GM19324 (cell line): ENCODE measurements around the gene ZNF770.
"Not testable (repeated sequence)": the region's sequence is repeated elsewhere in the genome, so short reads cannot be mapped to it uniquely, and the experiment has no call there.

ENCODE experiments used
- ATAC-seq: cut with Tn5 transposase; IDR thresholded peaks from one replicate; pipeline ENCODE4 v1.9.1; 2021; ENCODE audit warnings: mild to moderate bottlenecking, moderate library complexity; ENCODE audit not compliant: unreplicated experiment, low FRiP score

The ZNF770 gene

DNA sequence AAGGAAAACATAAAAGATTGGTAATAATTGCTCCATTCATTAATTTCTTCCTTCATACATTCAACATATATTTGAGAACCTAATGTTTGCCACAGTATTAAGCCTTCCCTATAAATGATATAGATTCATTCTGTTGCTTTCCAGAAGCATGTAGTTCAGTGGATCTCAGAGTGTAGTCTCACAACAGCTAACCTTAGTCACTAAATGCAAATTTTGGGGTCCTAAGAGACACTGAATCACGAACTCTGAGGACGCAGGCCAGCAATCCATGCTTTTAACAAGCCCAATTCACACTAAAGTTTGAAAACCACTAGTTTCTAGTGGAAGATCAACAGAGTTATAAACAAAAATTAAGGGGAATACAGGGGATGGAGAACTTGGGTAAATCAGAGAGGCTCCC is 11.3 kb downstream of the ZNF770 start:
- no peak for ATAC-seq

DNA sequence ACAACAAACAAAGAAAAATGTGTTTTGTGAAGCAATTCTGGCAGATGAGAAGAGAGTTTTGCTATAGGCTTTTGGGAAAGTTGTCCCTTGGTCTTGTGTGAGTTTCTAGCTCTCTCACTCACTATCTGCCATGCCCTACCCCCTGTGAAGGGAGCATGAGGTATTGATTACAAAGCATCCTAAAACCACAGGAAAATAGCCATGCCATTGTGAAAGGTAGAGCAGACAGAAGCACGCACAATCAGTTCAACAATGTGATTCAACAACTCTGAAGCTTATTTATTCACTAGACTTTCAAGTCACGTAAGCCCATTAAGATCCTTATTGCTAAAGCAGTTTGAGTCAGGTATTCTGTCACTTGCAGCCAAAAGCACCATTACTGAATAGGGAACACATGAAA is 12.0 kb downstream of the ZNF770 start:
- no peak for ATAC-seq

DNA sequence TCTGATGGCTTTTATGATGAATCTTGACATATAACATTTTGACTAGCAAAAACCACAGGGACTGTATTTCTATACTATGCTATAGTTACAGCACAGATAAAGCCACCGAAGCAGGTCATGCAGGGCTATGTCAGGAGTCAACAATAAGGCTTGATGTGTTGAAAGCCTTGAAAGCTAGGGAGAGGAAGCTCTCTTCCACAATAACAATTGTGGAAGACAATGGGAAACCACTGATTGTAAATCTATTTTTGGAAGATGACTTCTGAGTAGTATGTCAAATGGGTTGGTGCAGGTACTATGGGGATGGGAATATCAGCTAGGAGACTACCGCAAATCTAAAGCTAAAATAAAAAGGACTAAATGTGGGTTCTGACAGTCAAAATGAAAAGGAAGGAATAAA is 14.6 kb downstream of the ZNF770 start:
- ATAC-seq: no peak

DNA sequence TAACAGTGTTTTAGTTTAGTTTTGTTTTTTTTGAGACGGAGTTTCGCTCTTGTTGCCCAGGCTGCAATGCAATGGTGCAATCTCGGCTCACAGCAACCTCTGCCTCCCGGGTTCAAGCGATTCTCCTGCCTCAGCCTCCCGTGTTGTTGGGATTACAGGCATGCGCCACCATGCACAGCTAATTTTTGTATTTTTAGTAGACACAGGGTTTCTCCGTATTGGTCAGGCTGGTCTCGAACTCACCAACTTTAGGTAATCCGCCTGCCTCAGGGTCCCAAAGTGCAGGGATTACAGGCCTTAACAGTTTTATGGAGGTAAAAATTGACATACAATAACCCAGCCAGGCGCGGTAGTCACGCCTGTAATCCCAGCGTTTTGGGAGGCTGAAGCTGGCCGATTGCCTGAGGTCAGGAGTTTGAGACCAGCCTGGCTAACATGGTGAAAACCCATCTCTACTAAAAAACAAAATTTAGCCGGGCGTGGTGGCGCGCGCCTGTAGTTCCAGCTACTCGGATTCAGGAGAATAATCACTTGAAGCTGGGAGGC is 17.9 kb downstream of the ZNF770 start:
- peak; percentile 8 for ATAC-seq

DNA sequence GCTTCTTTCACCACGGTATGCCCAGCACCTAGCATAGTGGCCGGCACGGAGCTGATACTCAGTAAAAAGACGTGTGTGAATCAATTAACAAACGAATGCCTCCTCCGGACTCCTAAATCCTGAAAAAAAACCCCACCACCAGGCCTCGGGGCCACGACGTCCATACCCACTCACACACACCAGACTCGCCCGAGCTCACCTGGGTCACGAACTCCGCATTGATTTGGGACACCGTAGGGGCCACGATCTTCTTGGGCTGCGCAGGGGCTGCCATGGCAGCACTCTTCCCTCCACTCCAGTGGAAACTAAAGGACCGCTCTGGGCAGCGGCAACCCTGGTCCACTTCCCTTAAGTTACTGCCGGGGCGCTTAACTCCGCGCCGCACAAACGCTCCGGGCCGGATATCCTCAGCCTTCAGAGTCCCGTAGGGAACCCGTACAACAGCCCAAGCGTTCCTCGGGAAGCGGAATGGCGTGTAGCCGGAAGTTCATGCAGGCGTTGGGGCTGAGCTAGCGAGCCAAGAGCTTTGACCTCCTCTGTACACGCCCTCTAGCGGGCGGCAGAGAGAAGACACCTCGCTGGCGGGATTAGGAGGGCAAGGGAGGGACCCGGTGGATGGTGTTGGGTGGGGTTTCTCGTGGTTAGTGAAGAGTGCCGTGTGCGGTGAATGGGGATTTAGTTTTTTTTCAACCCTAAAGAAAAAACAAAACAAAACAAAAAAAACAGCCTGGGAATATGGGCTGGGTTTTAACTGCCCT is 18.6 kb downstream of the ZNF770 start, which contains the start of gene AQR:
Gene AQR (minus strand): TSS at position 403 of the 758 bp plus-strand sequence. CDS start 129 bp downstream, at position 274.
- peak; percentile 97 for ATAC-seq

DNA sequence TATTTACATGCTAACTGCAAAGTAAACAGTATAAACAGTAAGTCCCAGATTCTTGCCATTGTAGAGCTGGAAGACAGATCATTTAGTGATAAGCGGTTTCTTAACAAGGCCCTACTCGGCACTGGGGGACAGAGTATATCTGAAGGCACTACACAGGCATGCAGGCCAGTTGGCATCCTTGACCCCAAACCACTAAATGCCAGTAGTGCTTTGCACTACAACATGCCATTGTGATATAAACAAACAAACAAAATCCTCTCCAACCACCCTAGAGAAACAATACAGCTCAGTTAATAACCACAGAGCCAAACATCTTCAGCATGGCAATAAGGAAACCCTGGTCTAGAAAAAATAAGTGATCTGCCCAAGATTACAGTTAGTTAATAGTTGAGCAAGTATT is 23.8 kb downstream of the ZNF770 start:
- no peak for ATAC-seq

DNA sequence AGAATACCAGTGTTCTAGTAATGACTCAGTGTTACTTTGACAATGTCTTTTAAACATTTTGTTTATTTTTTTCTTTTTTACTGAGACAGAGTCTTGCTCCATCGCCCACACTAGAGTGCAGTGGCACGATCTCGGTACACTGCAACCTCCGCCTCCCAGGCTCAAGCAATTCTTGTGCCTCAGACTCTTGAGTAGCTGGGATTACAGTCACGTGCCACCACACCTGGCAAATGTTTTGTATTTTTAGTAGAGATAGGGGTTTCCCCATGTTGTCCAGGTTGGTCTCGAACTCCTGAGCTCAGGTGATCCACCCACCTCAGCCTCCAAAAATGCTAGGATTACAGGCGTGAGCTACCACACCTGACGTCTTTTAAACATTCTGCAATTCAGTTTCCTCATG is 34.2 kb downstream of the ZNF770 start:
- no peak for ATAC-seq

GRCh38 chr15:34952481-34952880 is 35.6 kb downstream of the ZNF770 start:
- no peak for ATAC-seq

DNA sequence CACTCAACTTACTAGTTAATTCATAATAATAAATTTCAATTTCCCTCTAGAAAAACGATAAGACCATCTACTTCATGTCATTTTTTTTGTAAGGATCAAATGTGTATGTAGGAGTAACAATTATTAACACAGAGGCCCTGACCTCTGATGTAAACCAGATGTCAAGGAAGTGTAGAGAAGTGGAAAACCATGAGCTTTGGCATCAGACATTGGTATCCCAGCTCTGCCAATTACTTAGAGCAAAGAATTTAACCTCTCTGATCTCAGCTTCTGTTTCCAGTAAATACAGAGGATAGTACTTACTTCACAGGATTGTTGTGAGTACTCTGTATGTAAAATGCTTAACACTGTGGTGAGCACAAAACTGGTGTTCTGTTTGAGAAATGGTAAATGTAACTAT is 36.1 kb downstream of the ZNF770 start:
- no peak for ATAC-seq

- ATAC-seq: no peak
These were observed 43.2 kb downstream of the ZNF770 start for GRCh38 chr15:34944936-34945335.

- ATAC-seq: no peak
These were observed 44.4 kb downstream of the ZNF770 start for GRCh38 chr15:34943711-34944110.

DNA sequence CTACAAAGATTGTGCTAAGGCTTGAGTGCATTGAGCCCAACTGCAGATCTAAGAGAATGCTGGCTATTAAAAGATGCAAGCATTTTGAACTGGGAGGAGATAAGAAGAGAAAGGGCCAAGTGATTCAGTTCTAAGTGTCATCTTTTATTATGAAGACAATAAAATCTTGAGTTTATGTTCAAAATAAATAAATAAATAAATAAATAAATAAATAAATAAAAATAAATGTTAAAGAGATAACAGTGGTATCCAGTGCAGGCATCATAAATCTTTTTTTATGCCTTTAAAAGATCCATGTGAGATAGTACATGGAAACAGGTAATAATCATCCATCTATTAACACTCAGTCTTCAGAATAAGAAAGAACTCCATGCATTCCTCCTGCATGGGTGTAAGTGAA is 44.8 kb downstream of the ZNF770 start:
- not testable (repeated sequence) for ATAC-seq

DNA sequence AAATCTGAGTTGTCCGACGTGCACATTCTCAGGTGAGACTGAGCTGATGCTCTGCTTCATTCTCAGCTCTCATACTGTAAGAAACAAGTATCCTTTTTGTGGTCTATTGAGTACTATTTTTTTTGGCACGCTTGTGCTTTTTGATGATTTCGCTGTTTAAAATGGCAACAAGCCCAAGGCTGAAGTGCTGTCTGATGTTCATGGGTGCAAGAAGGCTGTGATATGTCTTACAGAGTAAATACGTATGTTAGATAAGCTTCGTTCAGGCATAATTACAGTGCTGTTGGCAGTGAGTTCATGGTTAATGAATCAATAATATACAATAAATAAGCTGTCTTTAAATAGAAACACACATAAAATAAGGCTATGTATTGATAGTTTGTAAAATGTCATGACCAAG is 45.7 kb downstream of the ZNF770 start:
- no peak for ATAC-seq

DNA sequence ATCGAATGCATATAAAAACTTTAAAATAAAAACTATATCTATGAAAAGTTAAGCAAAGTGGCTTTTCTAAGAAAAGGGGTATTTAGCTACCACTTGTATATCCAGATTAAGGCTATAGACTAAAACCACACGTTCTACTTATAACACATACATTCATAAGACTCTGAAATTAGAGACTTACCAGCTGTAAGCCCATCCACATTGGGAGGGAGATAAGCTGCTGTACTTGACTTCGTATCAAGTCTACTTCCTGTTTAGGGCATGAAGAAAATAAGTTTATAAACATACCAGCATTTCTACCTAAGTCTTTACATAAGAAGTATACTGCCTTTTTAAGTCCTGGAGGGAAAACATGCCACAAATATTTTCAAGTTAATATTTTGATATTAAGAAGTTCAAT is 46.3 kb downstream of the ZNF770 start:
- ATAC-seq: no peak

DNA sequence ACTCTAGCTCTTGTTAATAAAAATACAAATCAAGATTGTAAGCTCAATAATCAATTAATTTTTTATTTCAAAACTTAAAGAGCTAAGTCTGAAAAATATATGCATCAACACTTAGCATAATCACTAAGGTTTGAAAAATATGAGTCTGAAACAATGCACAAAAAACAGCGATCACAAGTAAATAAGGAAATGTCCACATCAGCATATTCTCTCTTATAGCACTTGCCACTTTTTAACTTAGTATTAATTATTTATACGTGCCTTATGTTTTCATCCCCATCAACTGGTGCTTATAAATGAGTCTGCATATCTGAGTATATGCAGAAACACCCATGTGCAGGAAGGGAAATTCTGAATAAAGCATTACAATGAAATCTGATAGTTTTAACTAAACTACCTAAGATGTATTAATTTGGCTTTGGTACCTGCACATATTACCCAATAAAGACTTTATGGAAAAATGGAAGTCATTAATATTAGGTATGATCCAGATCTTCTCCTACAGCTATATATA is 46.8 kb downstream of the ZNF770 start:
- ATAC-seq: no peak

- ATAC-seq: no peak
These were observed 54.6 kb downstream of the ZNF770 start for GRCh38 chr15:34933432-34933975.

- not testable (repeated sequence) for ATAC-seq
These were observed 59.7 kb downstream of the ZNF770 start for GRCh38 chr15:34928349-34928748.
